GM19468 (cell line): ENCODE results near the gene GMDS.

Experiments used
- ATAC-seq: cut with Tn5 transposase; IDR thresholded peaks from one replicate; pipeline ENCODE4 v1.9.1; 2021; ENCODE audit warnings: mild to moderate bottlenecking, moderate library complexity, moderate number of reproducible peaks; ENCODE audit not compliant: unreplicated experiment; ENCODE audit errors: extremely low read depth

GMDS gene

GRCh38 chr6:2183752-2184151 is 61.7 kb downstream of the GMDS start:
- no peak for ATAC-seq

- no peak for ATAC-seq
Measured at GRCh38 chr6:2183246-2183645, 62.2 kb downstream of the GMDS start.

GRCh38 chr6:2182251-2182650 is 63.2 kb downstream of the GMDS start:
- no peak for ATAC-seq

GRCh38 chr6:2181567-2181966 is 63.8 kb downstream of the GMDS start:
- ATAC-seq = no peak

- ATAC-seq = no peak
Measured at GRCh38 chr6:2179950-2180349, 65.5 kb downstream of the GMDS start.

GRCh38 chr6:2179241-2179640 is 66.2 kb downstream of the GMDS start:
- ATAC-seq = no peak

DNA sequence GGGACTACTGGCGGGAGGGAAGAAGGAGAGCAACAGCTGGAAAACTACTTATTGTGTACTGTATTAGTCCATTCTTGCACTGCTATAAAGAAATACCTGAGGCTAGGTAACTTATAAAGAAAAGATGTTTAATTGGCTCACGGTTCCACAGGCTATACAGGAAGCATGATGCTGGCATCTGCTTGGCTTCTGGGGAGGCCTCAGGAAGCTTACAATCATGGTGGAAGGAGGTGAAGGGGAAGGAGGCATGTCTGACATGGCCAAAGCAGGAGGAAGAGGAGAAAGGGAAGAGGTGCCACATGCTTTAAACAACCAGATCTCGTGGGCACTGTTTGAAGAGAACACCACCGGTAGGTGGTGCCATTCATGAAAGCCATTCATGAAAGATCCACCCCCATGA is 67.3 kb downstream of the GMDS start:
- ATAC-seq = no peak

GRCh38 chr6:2175825-2176224 is 69.6 kb downstream of the GMDS start:
- ATAC-seq = no peak

DNA sequence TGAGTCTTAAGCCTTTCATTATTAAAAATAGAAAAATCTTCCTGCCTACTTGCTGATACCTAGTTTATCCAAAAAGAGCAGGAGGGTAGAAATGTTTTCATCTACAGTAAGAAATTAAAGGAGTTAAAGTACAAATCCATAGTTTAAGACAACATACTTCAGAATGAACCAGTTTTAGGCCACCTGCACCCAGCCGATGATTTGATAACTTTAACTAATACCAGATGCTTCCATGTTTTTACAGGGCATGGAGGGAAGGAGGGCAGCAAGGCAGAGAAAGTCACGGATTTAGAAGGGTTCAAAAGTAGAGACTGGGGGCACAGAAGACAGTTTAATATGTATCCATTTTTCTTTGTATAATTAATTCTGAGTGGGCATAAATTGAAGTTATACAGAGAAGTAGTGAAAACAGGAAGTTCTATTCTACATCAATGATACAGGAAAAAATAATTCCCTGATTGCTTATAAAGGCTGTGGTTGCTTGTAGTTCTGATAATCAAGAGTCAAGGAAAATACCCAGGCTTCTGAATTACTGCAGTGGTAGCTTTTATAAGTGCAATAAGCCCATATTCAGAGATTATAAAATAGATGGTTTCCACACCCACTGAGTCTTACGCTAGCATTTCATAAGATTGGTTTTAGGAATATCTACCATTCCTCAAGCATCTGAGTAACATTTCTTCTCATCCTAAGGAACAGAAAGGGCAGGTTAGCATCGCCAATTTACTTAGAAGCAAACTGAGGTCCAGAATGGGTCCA is 72.0 kb downstream of the GMDS start:
- no peak for ATAC-seq

- ATAC-seq = no peak
Measured at GRCh38 chr6:2171728-2172127, 73.7 kb downstream of the GMDS start.

GRCh38 chr6:2168480-2168879 is 76.9 kb downstream of the GMDS start:
- no peak for ATAC-seq

DNA sequence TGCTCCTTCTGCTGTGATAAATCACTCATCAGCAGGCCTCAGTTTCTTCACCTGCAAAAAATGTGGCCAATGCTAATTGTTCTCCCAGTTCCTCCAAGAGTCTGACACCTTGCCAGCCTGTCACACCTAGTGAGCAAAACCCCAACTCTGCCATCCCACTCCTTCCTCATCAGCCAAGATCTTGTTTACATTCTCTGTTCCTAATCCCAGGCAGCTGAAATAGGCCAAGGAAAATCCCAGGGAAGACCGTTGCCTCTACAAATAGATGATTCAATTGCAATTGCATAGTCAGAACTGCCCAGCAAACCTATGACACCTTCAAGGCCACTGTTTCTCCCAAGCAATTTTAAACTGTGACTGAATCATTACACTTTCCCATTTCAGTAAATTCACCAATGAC is 78.7 kb downstream of the GMDS start:
- ATAC-seq = no peak

- ATAC-seq = no peak
Measured at GRCh38 chr6:2165286-2165685, 80.1 kb downstream of the GMDS start.

DNA sequence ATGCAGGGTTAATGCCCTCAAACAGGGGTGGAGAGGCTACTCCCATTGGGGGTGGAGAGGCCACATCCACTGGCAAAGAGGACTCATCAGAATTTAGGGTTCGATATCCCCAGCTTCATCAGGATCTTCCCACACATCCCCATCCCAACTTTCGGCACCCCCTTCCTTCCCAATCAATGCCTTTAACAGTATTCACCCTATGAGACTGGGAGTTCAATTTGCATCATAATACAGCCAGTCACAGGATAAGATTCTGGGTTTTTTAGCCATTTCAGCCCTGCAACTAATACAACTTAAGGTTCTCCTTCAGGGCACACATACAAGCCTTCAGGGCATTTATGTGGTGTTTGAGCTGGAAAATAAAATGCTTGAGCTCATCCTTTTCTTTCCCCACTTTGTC is 80.9 kb downstream of the GMDS start:
- ATAC-seq = no peak

DNA sequence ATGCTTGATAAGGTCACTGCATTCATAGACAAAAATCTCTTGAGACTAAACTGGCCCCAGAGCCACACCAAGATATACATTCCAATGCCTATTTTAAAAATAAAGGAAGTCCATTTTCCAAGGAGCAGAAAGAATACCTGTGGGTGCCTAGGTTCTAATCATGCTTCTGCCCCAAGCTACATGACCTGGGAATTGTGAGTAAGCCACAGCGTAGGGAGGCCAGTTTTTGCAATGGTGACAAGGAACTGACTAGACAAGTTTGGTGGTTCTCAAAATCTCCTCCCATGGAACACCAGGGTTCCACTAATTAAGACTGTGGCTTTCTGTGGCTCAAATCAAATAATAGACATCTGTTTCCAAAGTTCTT is 83.3 kb downstream of the GMDS start:
- ATAC-seq = no peak

- no peak for ATAC-seq
Measured at GRCh38 chr6:2158596-2159271, 86.7 kb downstream of the GMDS start.

GRCh38 chr6:2157441-2158127 is 87.8 kb downstream of the GMDS start:
- ATAC-seq = no peak

DNA sequence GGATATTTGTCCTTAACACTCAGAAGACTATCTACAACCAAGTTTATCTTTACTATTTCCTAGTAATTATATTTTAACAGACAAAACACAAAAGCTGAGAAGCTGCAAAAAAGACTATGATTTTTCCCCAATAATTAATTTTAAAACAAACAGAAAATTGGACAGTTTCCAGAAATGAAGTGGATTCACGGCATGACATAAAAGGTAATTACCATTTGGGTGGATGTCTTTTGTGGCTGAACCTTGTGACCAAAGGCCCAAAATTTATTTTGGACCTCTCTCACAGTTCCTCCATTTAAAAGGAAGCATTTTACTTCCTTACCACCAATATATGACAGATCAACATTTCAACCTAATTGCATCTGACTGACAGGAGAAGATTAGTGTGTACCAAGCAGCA is 90.2 kb downstream of the GMDS start:
- ATAC-seq = no peak

- ATAC-seq = no peak
Measured at GRCh38 chr6:2149361-2150006, 95.9 kb downstream of the GMDS start.

- ATAC-seq = no peak
Measured at GRCh38 chr6:2148748-2149147, 96.7 kb downstream of the GMDS start.
